MCF 10A (cell line): ENCODE results near the gene CER1. TPM values are rescaled to one million over a fixed set of nuclear protein-coding genes. Genes with fewer than 3 reads are reported as not detected.

Experiments
- BruUV-seq: library from RNA; stranded (reverse); fragments of 400-500 nt; replicated peaks from 2 replicates; lab custom pipeline; 2021; lab: Mats Ljungman, UMichigan
- CTCF ChIA-PET: fragments of 300-600 bp; sonication (Branson Sonifier 250); formaldehyde crosslinking; extraction: SDS; loops from one replicate; lab custom pipeline; 2021; ENCODE audit warnings: antibody characterized with exemption, inconsistent platforms; lab: Yijun Ruan, JAX
- POLR2A ChIA-PET: fragments of 300-600, 350-650 bp; sonication (Branson Sonifier 250); formaldehyde crosslinking; extraction: SDS; loops from one replicate; lab custom pipeline; 2020; ENCODE audit warnings: antibody characterized with exemption, inconsistent platforms; lab: Yijun Ruan, JAX
- DNase-seq: peaks from one replicate; pipeline ENCODE4 v3.0.0-alpha.2; 2018; ENCODE audit not compliant: unreplicated experiment
- H3K27ac Mint-ChIP-seq: one replicate; pipeline ENCODE4 v1.8.0; 2022; ENCODE audit warnings: mild to moderate bottlenecking, low read depth, mixed read lengths; ENCODE audit not compliant: unreplicated experiment
- H3K27me3 Mint-ChIP-seq: one replicate; pipeline ENCODE4 v1.8.0; 2022; ENCODE audit warnings: mixed read lengths; ENCODE audit not compliant: insufficient read depth, unreplicated experiment
- H3K36me3 Mint-ChIP-seq: one replicate; pipeline ENCODE4 v1.8.0; 2022; ENCODE audit warnings: mild to moderate bottlenecking, moderate library complexity, mixed read lengths; ENCODE audit not compliant: insufficient read depth, unreplicated experiment
- H3K4me1 Mint-ChIP-seq: one replicate; pipeline ENCODE4 v1.8.0; 2022; ENCODE audit warnings: mixed read lengths; ENCODE audit not compliant: insufficient read depth, unreplicated experiment
- H3K4me3 Mint-ChIP-seq: one replicate; pipeline ENCODE4 v1.8.0; 2022; ENCODE audit warnings: mild to moderate bottlenecking, moderate library complexity, mixed read lengths; ENCODE audit not compliant: unreplicated experiment
- H3K9me3 Mint-ChIP-seq: one replicate; pipeline ENCODE4 v1.8.0; 2022; ENCODE audit warnings: mixed read lengths; ENCODE audit not compliant: unreplicated experiment
- intact Hi-C: fragments of 100-400 bp; cut with micrococcal nuclease; formaldehyde crosslinking; loops from 2 replicates; pipeline ENCODE4 v1.14.1; 2022
- total RNA-seq: library from RNA; stranded (reverse); gene quantifications from 2 replicates; pipeline ENCODE4 v1.2.3, GENCODE V29; 2022
- TF ChIP-seq, protein P1 (sequence below): fragments of 200-600 bp; IDR thresholded peaks from one replicate; pipeline ENCODE4 v1.8.0; 2022; ENCODE audit warnings: antibody characterized with exemption, mild to moderate bottlenecking; ENCODE audit not compliant: unreplicated experiment

Gene CER1
- total RNA-seq, 1 experiment from 2014 or later = not detected

DNA sequence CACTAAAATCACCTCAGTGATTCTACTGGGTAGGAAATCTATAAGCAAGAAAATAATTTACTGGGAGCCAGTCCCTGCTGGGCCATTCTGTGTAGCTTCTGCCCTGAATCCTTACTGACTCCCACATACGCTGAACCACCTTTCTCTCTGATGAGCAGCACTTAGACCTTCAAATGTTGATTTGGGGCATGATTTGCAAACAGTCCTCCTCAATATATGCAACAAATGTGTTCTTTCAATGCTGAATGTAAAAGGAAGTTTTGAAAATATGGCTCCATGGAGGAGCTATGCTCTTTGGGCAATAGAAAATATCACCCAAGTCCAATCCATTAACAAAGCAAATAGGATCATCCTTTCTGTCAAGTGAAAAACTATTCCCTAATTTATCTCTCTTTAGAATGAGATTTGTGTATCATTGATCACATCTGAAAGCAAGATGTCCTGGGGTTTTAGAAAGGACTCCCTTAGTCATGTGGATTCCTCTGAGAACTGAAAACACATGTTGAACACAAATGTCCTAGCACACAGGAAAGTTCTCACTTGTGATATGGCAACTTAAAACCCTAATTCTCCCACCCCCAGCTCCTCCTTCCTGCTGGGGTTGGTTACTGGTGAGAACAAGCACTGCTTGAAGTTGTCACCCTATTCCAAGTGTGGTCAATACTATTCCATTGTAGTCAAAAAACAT, 8.9 kb upstream of the CER1 start:
- no peaks in the 10 kb centered on the region for H3K9me3 Mint-ChIP-seq
- TF ChIP-seq, protein P1, sequence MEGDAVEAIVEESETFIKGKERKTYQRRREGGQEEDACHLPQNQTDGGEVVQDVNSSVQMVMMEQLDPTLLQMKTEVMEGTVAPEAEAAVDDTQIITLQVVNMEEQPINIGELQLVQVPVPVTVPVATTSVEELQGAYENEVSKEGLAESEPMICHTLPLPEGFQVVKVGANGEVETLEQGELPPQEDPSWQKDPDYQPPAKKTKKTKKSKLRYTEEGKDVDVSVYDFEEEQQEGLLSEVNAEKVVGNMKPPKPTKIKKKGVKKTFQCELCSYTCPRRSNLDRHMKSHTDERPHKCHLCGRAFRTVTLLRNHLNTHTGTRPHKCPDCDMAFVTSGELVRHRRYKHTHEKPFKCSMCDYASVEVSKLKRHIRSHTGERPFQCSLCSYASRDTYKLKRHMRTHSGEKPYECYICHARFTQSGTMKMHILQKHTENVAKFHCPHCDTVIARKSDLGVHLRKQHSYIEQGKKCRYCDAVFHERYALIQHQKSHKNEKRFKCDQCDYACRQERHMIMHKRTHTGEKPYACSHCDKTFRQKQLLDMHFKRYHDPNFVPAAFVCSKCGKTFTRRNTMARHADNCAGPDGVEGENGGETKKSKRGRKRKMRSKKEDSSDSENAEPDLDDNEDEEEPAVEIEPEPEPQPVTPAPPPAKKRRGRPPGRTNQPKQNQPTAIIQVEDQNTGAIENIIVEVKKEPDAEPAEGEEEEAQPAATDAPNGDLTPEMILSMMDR = no peak
- no peak for DNase-seq
- H3K4me1 Mint-ChIP-seq = no peaks in the 10 kb centered on the region
- H3K27me3 Mint-ChIP-seq = peaks cover 68% of the 10 kb centered on the region
- H3K36me3 Mint-ChIP-seq = no peaks in the 10 kb centered on the region
- intact Hi-C loops = no loop called here
- POLR2A ChIA-PET = no interaction called here
- no peak overlapping the region for H3K27ac Mint-ChIP-seq
- CTCF ChIA-PET = no interaction called here
- no peak overlapping the region for H3K4me3 Mint-ChIP-seq
- no TSS peak for BruUV-seq

- Mint-ChIP-seq H3K27me3 (peaks cover 61% of the 10 kb centered on the region), H3K36me3 (no peaks in the 10 kb centered on the region), H3K4me3 (no peak overlapping the region), H3K27ac (no peak overlapping the region), H3K4me1 (no peaks in the 10 kb centered on the region), H3K9me3 (no peaks in the 10 kb centered on the region)
- TF ChIP-seq, protein P1 = no peak
- intact Hi-C loops = no loop called here
- DNase-seq = no peak
- POLR2A ChIA-PET = no interaction called here
- no TSS peak for BruUV-seq
- CTCF ChIA-PET = interaction anchor here (0.6 kb wide), 1 partner anchor 75 kb away, joined by 3 read pairs; no protein-coding TSS in a partner anchor
These were observed 7.9 kb upstream of the CER1 start for GRCh38 chr9:14730461-14730898.

DNA sequence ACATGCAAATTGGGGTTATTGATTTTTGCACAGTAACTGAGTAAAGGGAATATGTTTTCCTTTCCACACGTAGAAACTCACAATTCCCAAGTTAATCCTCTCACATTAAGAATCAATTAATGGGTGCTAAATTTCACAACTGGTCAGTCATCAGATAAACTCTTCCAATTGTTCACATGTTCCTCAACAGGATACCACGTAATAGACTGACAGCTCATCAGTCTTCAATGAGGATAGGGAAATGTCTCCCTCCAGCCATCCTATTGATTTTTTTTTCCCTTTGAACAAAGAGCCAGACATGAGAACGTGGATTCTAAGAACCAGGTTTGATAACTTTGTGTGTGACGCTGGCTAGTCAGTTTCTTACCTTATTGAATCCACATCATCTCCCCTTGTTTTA, 768 bp upstream of the CER1 start:
- Mint-ChIP-seq H3K4me3 (no peak overlapping the region), H3K27me3 (peaks cover 79% of the 10 kb centered on the region), H3K36me3 (no peaks in the 10 kb centered on the region), H3K4me1 (no peaks in the 10 kb centered on the region), H3K9me3 (no peaks in the 10 kb centered on the region), H3K27ac (no peak overlapping the region)
- DNase-seq = no peak
- no TSS peak for BruUV-seq
- TF ChIP-seq, protein P1 = no peak
- ChIA-PET CTCF (no interaction called here), POLR2A (no interaction called here)
- intact Hi-C loops = no loop called here

DNA sequence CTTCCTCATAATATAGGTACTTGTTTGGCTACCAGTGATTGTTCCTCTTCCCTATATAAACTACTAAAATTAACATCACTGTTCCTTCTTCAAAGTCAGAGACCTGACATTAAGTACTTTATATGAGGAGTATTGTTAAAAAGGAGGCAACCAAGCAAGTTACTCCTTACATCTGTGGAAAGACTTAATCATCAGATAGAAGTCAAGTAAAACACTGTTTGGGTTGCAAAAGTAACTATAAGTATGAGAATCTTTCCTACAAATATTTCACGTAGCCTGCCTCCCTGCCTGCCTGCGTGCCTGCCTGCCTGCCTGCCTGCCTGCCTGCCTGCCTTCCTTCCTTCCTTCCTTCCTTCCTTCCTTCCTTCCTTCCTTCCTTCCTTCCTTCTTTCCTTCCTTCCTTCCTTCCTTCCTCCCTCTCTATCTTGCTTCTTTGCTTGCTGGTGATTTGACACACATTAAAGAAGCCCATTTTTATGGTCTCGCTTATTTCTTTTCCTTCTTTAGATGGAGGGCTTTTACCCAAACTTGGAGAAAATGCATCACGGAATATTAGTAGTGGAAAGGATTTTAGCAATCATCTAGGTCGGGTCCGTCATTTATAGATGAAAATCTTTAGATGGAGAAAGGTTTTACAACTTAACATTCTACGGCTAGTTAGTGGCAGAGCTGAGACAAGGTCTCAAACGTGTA, 3.2 kb downstream of the CER1 start:
- intact Hi-C loops = no loop called here
- peaks cover 70% of the 10 kb centered on the region for H3K27me3 Mint-ChIP-seq
- TF ChIP-seq, protein P1 = no peak
- ChIA-PET CTCF (no interaction called here), POLR2A (no interaction called here)
- H3K36me3 Mint-ChIP-seq = no peaks in the 10 kb centered on the region
- no TSS peak for BruUV-seq
- no peak overlapping the region for H3K27ac Mint-ChIP-seq
- DNase-seq = no peak
- no peaks in the 10 kb centered on the region for H3K4me1 Mint-ChIP-seq
- no peaks in the 10 kb centered on the region for H3K9me3 Mint-ChIP-seq
- no peak overlapping the region for H3K4me3 Mint-ChIP-seq
